Left lung (tissue), 10 donors: Measurements from ENCODE around the gene TMED4. TPM values are rescaled to one million over a fixed set of nuclear protein-coding genes. Genes with fewer than 3 reads are reported as not detected.

ENCODE experiments used
- ATAC-seq: fragments of 200-7000 bp; cut with Tn5 transposase; one replicate; pipeline ENCODE4 v1.9.1; 2020; ENCODE audit warnings: moderate library complexity
- DNase-seq, 4 donors: peaks; one replicate each; pipeline ENCODE4 v3.0.0-alpha.2; 2013 to 2020
- H3K27ac ChIP-seq, 2 donors: fragments of 200-600 bp; sonication (generic) in 1 of 2; one replicate each; pipeline versions ENCODE4 v1.5.0 to v1.8.0; 2020 to 2021
- H3K27me3 ChIP-seq, 2 donors: fragments of 200-600 bp; sonication (generic) in 1 of 2; one replicate each; pipeline versions ENCODE4 v1.5.0 to v1.8.0; 2020 to 2021
- H3K36me3 ChIP-seq, 2 donors: fragments of 200-600 bp; sonication (generic) in 1 of 2; one replicate each; pipeline versions ENCODE4 v1.5.0 to v1.8.0; 2020 to 2021
- H3K4me1 ChIP-seq, 2 donors: fragments of 200-600 bp; one replicate each; pipeline ENCODE4 v1.8.0; 2021
- H3K4me3 ChIP-seq, 2 donors: fragments of 200-600 bp; sonication (generic) in 1 of 2; one replicate each; pipeline versions ENCODE4 v1.5.0 to v1.8.0; 2020 to 2021; ENCODE audit warnings: mild to moderate bottlenecking in 1 of 2
- H3K9me3 ChIP-seq, 2 donors: fragments of 200-600 bp; sonication (generic) in 1 of 2; one replicate each; pipeline versions ENCODE4 v1.5.0 to v1.8.0; 2020 to 2021
- intact Hi-C, 2 donors: fragments of 100-400 bp; cut with DNase I; formaldehyde crosslinking; loops; one replicate each; pipeline versions ENCODE4 v1.11.2 to v1.14.2; 2022
- polyA plus RNA-seq, 6 donors: library from polyadenylated mRNA; unstranded; fragments of 120-200 nt; gene quantifications; one replicate each; pipeline ENCODE4 v1.2.1, GENCODE V29; 2013; ENCODE audit not compliant: insufficient read length in 6 of 6
- total RNA-seq, 2 donors: library from RNA; stranded (reverse); fragmentation: NEBNext Ultra II Directional; extraction: Animal tissue kit (Norgen Biotek cat#: 25700); gene quantifications; one replicate each; pipeline ENCODE4 v1.2.1, GENCODE V29; 2021
- TF ChIP-seq, protein P1 (sequence below), 2 donors: fragments of 200-600 bp; sonication (generic) in 1 of 2; IDR thresholded peaks; one replicate each; pipeline versions ENCODE4 v1.5.0 to v1.8.0; 2021; ENCODE audit warnings: antibody characterized with exemption in 2 of 2
- donor health status: DM: no; HTN: yes; CAD: no.
- donor health status: DM: no; HTN: no; CAD: no.

TMED4 gene
- total and polyA plus RNA-seq, 8 donors: 69.6 to 102 (median 91.5) TPM

GRCh38 chr7:44533301-44534055, 48.6 kb downstream of the TMED4 start:
- Histone ChIP-seq H3K9me3 (no peaks in the 10 kb centered on the region), H3K4me1 (no peaks in the 10 kb centered on the region), H3K4me3 (no peak overlapping the region), H3K36me3 (no peaks in the 10 kb centered on the region), H3K27me3 (no peaks in the 10 kb centered on the region), H3K27ac (no peak overlapping the region)
- ATAC-seq (no peak), DNase-seq (no peak)
- TF ChIP-seq, protein P1, sequence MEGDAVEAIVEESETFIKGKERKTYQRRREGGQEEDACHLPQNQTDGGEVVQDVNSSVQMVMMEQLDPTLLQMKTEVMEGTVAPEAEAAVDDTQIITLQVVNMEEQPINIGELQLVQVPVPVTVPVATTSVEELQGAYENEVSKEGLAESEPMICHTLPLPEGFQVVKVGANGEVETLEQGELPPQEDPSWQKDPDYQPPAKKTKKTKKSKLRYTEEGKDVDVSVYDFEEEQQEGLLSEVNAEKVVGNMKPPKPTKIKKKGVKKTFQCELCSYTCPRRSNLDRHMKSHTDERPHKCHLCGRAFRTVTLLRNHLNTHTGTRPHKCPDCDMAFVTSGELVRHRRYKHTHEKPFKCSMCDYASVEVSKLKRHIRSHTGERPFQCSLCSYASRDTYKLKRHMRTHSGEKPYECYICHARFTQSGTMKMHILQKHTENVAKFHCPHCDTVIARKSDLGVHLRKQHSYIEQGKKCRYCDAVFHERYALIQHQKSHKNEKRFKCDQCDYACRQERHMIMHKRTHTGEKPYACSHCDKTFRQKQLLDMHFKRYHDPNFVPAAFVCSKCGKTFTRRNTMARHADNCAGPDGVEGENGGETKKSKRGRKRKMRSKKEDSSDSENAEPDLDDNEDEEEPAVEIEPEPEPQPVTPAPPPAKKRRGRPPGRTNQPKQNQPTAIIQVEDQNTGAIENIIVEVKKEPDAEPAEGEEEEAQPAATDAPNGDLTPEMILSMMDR (IDR thresholded peaks at IDR 0.05): no peak
- intact Hi-C loops: no loop called here

- peaks cover 0 to 16% of the 10 kb centered on the region in 2 donors for H3K9me3 ChIP-seq
- H3K4me1 ChIP-seq: no peaks in the 10 kb centered on the region
- H3K27ac ChIP-seq: no peak overlapping the region
- no peak overlapping the region for H3K4me3 ChIP-seq
- no peaks in the 10 kb centered on the region for H3K27me3 ChIP-seq
- TF ChIP-seq, protein P1 (IDR thresholded peaks at IDR 0.05): no peak
- DNase-seq (no peak), ATAC-seq (no peak)
- no peaks in the 10 kb centered on the region for H3K36me3 ChIP-seq
- intact Hi-C loops: no loop called here
These were observed 50.3 kb downstream of the TMED4 start for GRCh38 chr7:44531421-44532380.

- ATAC-seq (no peak), DNase-seq (no peak)
- peaks cover 0 to 23% of the 10 kb centered on the region in 2 donors for H3K9me3 ChIP-seq
- H3K4me3 ChIP-seq: no peak overlapping the region
- intact Hi-C loops: no loop called here
- no peaks in the 10 kb centered on the region for H3K27me3 ChIP-seq
- no peaks in the 10 kb centered on the region for H3K4me1 ChIP-seq
- TF ChIP-seq, protein P1 (IDR thresholded peaks at IDR 0.05): no peak
- no peaks in the 10 kb centered on the region for H3K36me3 ChIP-seq
- no peak overlapping the region for H3K27ac ChIP-seq
These were observed 51.0 kb downstream of the TMED4 start for GRCh38 chr7:44530990-44531389.

Other genes with a start within 250 kb of the TMED4 start
- gene NUDCD3, start 91.6 kb downstream of the TMED4 start, total RNA-seq: 10 to 100 TPM; 90.1 to 93.4 TPM
- gene NUDCD3, start 91.6 kb downstream of the TMED4 start, polyA plus RNA-seq: 100 to 1,000 TPM in 1 of 6 donors, 10 to 100 TPM in 5; 88.6 to 101 (median 90.7) TPM
- under 1 TPM in 1 of 2 donors, not detected in 1; 0.06 TPM for gene NPC1L1, start 40.9 kb downstream of the TMED4 start, total RNA-seq
- under 1 TPM; 0.28 to 0.50 (median 0.33) TPM for gene NPC1L1, start 40.9 kb downstream of the TMED4 start, polyA plus RNA-seq
- 10 to 100 TPM; 43.1 to 58.0 TPM for gene DDX56, start 8.3 kb downstream of the TMED4 start, total RNA-seq
- gene DDX56, start 8.3 kb downstream of the TMED4 start, polyA plus RNA-seq: 10 to 100 TPM; 66.2 to 86.1 (median 75.6) TPM
- gene OGDH, start 24.4 kb upstream of the TMED4 start, total RNA-seq: 100 to 1,000 TPM; 159 to 184 TPM
- gene OGDH, start 24.4 kb upstream of the TMED4 start, polyA plus RNA-seq: 10 to 100 TPM; 46.6 to 58.5 (median 55.4) TPM
- gene ZMIZ2, start 166.6 kb upstream of the TMED4 start, total RNA-seq: 10 to 100 TPM; 94.5 to 96.1 TPM
- gene ZMIZ2, start 166.6 kb upstream of the TMED4 start, polyA plus RNA-seq: 10 to 100 TPM; 54.0 to 79.5 (median 63.9) TPM
- gene PPIA, start 214.4 kb upstream of the TMED4 start, total RNA-seq: 1,000 to 10,000 TPM; 1,404 to 1,630 TPM
- gene PPIA, start 214.4 kb upstream of the TMED4 start, polyA plus RNA-seq: 1,000 to 10,000 TPM; 1,038 to 1,157 (median 1,080) TPM